ENCODE data around the gene FAAP20.

Gene FAAP20

GRCh38 chr1:2239013-2239370 lies 44.4 kb upstream of the FAAP20 start:
- H3K9me3 Mint-ChIP-seq = no peaks in the 10 kb centered on the region
- H3K4me3 Mint-ChIP-seq = no peak overlapping the region
- H3K27ac Mint-ChIP-seq = peak overlapping the region; percentile 99
- peaks cover 80% of the 10 kb centered on the region for H3K4me1 Mint-ChIP-seq
- TF ChIP-seq CTCF (IDR thresholded peaks at IDR 0.05) = no peak
- peaks cover 23% of the 10 kb centered on the region for H3K36me3 Mint-ChIP-seq (ENCODE audit: low read depth)
- no peak for DNase-seq
- H3K27me3 Mint-ChIP-seq (ENCODE audit: low read depth, poor library complexity) = no peaks in the 10 kb centered on the region

DNA sequence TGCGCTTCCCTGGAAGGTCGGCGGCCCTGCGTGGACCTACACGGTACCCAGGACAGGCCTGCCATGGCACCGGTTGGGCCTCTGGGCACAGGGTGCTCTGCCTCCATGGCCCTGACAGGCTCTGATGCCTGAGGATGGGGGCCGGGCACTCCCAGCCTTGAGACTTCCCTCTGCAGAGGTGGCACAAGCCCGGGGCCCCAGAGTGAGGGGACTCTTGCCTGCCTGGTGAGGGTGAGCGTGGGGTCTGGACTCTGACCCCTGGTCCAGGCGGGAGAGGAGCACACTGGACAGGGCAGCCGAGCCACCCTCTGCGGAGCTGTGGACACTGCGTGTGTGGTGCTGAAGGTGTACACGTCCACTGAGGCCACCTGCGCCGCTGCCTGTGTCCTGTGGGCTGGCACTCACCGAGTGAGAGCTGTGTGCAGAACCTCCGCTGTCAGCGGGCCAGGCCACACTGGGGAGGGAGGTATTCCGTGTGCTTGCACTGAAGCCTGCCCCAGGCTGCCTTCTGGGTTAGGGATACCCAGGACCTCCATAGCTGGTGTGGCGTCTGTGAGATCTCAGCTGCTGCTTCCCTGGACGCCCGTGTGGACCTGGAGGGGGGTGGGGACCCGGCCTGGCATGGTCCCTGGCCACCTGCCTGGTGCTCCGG lies 43.9 kb upstream of the FAAP20 start:
- TF ChIP-seq CTCF (IDR thresholded peaks at IDR 0.05) = no peak
- no peak for DNase-seq
- H3K36me3 Mint-ChIP-seq (ENCODE audit: low read depth) = peaks cover 19% of the 10 kb centered on the region
- no peak overlapping the region for H3K4me3 Mint-ChIP-seq
- H3K27me3 Mint-ChIP-seq (ENCODE audit: low read depth, poor library complexity) = no peaks in the 10 kb centered on the region
- peaks cover 81% of the 10 kb centered on the region for H3K4me1 Mint-ChIP-seq
- no peak overlapping the region for H3K27ac Mint-ChIP-seq
- H3K9me3 Mint-ChIP-seq = no peaks in the 10 kb centered on the region

DNA sequence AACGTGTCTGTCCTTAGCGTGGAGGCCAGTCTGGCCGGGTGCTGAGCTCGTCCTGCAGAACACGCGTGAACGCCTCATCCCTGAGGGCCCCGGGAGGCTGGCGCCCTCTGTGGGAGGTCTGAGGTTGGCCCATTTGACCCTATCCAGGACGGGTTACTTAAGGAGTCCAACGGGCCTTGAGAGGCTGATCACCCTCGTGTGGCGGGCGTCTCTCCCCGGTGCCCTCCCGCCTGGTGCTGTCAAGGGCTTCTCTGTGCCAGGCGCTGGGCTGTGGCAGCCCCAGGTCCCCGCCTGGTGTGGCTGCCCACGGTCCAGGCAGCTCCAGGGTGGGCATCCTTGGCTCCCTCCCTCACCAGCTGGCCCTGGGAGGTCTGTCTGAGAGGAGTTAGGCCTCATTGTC lies 43.2 kb upstream of the FAAP20 start:
- H3K27ac Mint-ChIP-seq = peak overlapping the region; percentile 71
- H3K36me3 Mint-ChIP-seq (ENCODE audit: low read depth) = peaks cover 16% of the 10 kb centered on the region
- no peak overlapping the region for H3K4me3 Mint-ChIP-seq
- H3K27me3 Mint-ChIP-seq (ENCODE audit: low read depth, poor library complexity) = no peaks in the 10 kb centered on the region
- TF ChIP-seq CTCF (IDR thresholded peaks at IDR 0.05) = no peak
- no peak for DNase-seq
- no peaks in the 10 kb centered on the region for H3K9me3 Mint-ChIP-seq
- peaks cover 83% of the 10 kb centered on the region for H3K4me1 Mint-ChIP-seq

GRCh38 chr1:2236695-2237677 lies 42.4 kb upstream of the FAAP20 start:
- Mint-ChIP-seq H3K4me3 (no peak overlapping the region), H3K9me3 (no peaks in the 10 kb centered on the region), H3K4me1 (peaks cover 83% of the 10 kb centered on the region), H3K27ac (peak overlapping the region; percentile 92), H3K27me3 (ENCODE audit: low read depth, poor library complexity) (no peaks in the 10 kb centered on the region), H3K36me3 (ENCODE audit: low read depth) (peaks cover 14% of the 10 kb centered on the region)
- no peak for DNase-seq
- TF ChIP-seq CTCF (IDR thresholded peaks at IDR 0.05) = no peak

DNA sequence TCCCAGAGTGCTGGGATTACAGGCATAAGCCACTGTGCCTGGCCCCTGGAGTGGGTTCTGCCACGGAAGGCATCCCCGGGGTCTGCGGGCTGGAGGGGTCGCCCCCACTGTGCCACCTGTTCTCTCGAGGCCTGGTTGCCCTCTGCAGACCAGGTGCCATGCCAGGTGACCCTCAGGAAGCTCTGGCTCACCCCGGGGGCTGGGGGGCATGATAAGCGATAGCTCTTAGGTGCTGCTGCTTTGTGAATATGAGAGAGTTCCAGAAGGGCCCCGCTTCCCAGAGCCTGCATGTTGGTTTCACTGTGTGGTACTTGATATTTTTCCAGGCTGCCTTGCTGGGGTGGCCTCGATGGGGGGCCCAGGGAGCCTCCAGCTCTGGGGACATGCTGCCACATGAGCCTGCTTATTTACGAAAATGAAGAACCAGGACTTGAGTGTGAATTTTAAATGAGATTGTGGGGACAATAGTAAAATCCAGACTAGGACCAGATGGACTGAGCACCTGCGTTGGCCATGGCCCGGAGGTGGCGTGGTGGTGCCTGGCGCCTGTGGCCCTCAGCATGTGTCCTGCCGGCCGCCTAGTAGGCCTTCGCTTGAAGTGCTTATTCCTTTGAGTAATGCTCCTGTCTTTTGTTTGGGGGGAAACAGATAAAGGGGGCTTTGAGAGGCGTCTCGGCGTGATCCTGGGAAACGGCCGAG lies 40.9 kb upstream of the FAAP20 start:
- Mint-ChIP-seq H3K4me1 (peaks cover 85% of the 10 kb centered on the region), H3K4me3 (no peak overlapping the region), H3K27me3 (ENCODE audit: low read depth, poor library complexity) (peaks cover 3% of the 10 kb centered on the region), H3K9me3 (no peaks in the 10 kb centered on the region), H3K36me3 (ENCODE audit: low read depth) (peaks cover 2% of the 10 kb centered on the region), H3K27ac (peak overlapping the region; percentile 76)
- TF ChIP-seq CTCF (IDR thresholded peaks at IDR 0.05) = no peak
- DNase-seq = no peak
